ENCODE measurements around the gene ZBTB47. TPM values are rescaled to one million over a fixed set of nuclear protein-coding genes. Genes with fewer than 3 reads are reported as not detected.

The ZBTB47 gene
- polyA plus RNA-seq, 4 donors = 14.1 to 19.3 (median 17.9) TPM

GRCh38 chr3:42652251-42652610, 1.3 kb upstream of the ZBTB47 start:
- no peak for DNase-seq (ENCODE audit: low read depth in 4 of 4, low spot score in 2 of 4)

GRCh38 chr3:42652611-42653302, 740 bp upstream of the ZBTB47 start:
- DNase-seq (ENCODE audit: low read depth in 4 of 4, low spot score in 2 of 4) = no peak

- DNase-seq (ENCODE audit: low read depth in 4 of 4, low spot score in 2 of 4) = no peak
These were observed 266 bp upstream of the ZBTB47 start for GRCh38 chr3:42653303-42653559.

- DNase-seq (ENCODE audit: low read depth in 4 of 4, low spot score in 2 of 4) = peak in 2 of 4 donors; percentile 41 to 48
These were observed 1.1 kb downstream of the ZBTB47 start for GRCh38 chr3:42654331-42655201.

- DNase-seq (ENCODE audit: low read depth in 4 of 4, low spot score in 2 of 4) = no peak
These were observed 1.9 kb downstream of the ZBTB47 start for GRCh38 chr3:42655331-42655888.

- DNase-seq (ENCODE audit: low read depth in 4 of 4, low spot score in 2 of 4) = no peak
These were observed 2.6 kb downstream of the ZBTB47 start for GRCh38 chr3:42655980-42656679.

- DNase-seq (ENCODE audit: low read depth in 4 of 4, low spot score in 2 of 4) = no peak
These were observed 3.4 kb downstream of the ZBTB47 start for GRCh38 chr3:42656680-42657610.

- no peak for DNase-seq (ENCODE audit: low read depth in 4 of 4, low spot score in 2 of 4)
These were observed 4.2 kb downstream of the ZBTB47 start for GRCh38 chr3:42657675-42658074.

- no peak for DNase-seq (ENCODE audit: low read depth in 4 of 4, low spot score in 2 of 4)
These were observed 4.7 kb downstream of the ZBTB47 start for GRCh38 chr3:42658091-42658770.

GRCh38 chr3:42658771-42659390, 5.4 kb downstream of the ZBTB47 start:
- no peak for DNase-seq (ENCODE audit: low read depth in 4 of 4, low spot score in 2 of 4)

- DNase-seq (ENCODE audit: low read depth in 4 of 4, low spot score in 2 of 4) = no peak
These were observed 6.1 kb downstream of the ZBTB47 start for GRCh38 chr3:42659451-42660130.

GRCh38 chr3:42660131-42660715, 6.7 kb downstream of the ZBTB47 start:
- DNase-seq (ENCODE audit: low read depth in 4 of 4, low spot score in 2 of 4) = no peak

- no peak for DNase-seq (ENCODE audit: low read depth in 4 of 4, low spot score in 2 of 4)
These were observed 7.4 kb downstream of the ZBTB47 start for GRCh38 chr3:42660898-42661297.

GRCh38 chr3:42661593-42662022, 8.1 kb downstream of the ZBTB47 start:
- DNase-seq (ENCODE audit: low read depth in 4 of 4, low spot score in 2 of 4) = no peak

GRCh38 chr3:42662037-42662812, 8.7 kb downstream of the ZBTB47 start:
- no peak for DNase-seq (ENCODE audit: low read depth in 4 of 4, low spot score in 2 of 4)

GRCh38 chr3:42662813-42663535, 9.5 kb downstream of the ZBTB47 start:
- DNase-seq (ENCODE audit: low read depth in 4 of 4, low spot score in 2 of 4) = no peak

Measured in left renal cortex interstitium (tissue), 4 donors.